ENCODE measurements around the gene KRT81.

DNA sequence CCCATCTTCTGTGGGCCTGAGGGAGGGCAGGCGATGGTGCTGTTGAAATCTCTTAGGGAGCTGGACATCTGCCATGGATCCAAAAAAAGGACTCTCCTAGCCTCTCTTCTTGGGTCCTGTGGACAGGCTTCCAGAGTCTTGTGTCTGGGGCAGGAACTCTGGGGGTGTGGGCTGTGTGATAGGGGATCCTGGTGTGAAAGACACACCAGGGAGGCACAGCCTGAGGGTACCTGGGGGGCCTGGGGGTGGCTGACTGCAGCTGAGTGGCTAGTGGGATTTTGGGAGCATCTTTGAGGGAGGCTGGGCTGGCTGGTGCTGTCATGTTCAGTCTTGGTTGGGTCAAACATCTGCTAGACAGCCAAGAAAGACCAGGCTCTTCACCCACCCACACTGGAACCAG, 31.7 kb upstream of the KRT81 start:
- TF ChIP-seq, protein P1, sequence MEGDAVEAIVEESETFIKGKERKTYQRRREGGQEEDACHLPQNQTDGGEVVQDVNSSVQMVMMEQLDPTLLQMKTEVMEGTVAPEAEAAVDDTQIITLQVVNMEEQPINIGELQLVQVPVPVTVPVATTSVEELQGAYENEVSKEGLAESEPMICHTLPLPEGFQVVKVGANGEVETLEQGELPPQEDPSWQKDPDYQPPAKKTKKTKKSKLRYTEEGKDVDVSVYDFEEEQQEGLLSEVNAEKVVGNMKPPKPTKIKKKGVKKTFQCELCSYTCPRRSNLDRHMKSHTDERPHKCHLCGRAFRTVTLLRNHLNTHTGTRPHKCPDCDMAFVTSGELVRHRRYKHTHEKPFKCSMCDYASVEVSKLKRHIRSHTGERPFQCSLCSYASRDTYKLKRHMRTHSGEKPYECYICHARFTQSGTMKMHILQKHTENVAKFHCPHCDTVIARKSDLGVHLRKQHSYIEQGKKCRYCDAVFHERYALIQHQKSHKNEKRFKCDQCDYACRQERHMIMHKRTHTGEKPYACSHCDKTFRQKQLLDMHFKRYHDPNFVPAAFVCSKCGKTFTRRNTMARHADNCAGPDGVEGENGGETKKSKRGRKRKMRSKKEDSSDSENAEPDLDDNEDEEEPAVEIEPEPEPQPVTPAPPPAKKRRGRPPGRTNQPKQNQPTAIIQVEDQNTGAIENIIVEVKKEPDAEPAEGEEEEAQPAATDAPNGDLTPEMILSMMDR (IDR thresholded peaks at IDR 0.05), result no peak
- TF ChIP-seq FOXK1 (CRISPR knock-in tag; IDR thresholded peaks at IDR 0.05), result no peak
- TF ChIP-seq SP1 (CRISPR knock-in tag; conservative IDR thresholded peaks at IDR 0.05), result no peak
- no peak for TF ChIP-seq ATF1 (CRISPR knock-in tag; IDR thresholded peaks at IDR 0.05)
- TF ChIP-seq KAT7 (CRISPR knock-in tag; IDR thresholded peaks at IDR 0.05; ENCODE audit: borderline replicate concordance), result no peak
- no peak for TF ChIP-seq ELF4 (CRISPR knock-in tag; IDR thresholded peaks at IDR 0.05; ENCODE audit: low read depth)
- TF ChIP-seq, protein P2, sequence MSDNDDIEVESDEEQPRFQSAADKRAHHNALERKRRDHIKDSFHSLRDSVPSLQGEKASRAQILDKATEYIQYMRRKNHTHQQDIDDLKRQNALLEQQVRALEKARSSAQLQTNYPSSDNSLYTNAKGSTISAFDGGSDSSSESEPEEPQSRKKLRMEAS (CRISPR knock-in tag; IDR thresholded peaks at IDR 0.05), result no peak
- TF ChIP-seq ZNF232 (CRISPR knock-in tag; IDR thresholded peaks at IDR 0.05), result no peak

Data from WTC11 (cell line).